ENCODE data around the gene CADM3.
A peak's percentile ranks its signal among the peaks of the same experiment; 100 is the strongest.

The CADM3 gene

GRCh38 chr1:159141584-159142390, 29.6 kb upstream of the CADM3 start:
- H3K36me3 ChIP-seq (ENCODE audit: control insufficient read depth, insufficient read depth, low read length): no peaks in the 10 kb centered on the region
- WGBS (ENCODE audit: extremely low coverage, insufficient coverage, low lambda C conversion rate): no CpG with 5 or more reads among the region's 18 CpGs
- H3K4ac ChIP-seq (ENCODE audit: low read depth, low read length): no peak overlapping the region
- H3K79me1 ChIP-seq (ENCODE audit: low read length): no peaks in the 10 kb centered on the region
- no peaks in the 10 kb centered on the region for H3K27me3 ChIP-seq (ENCODE audit: insufficient read depth, low read length, poor library complexity)
- no peak overlapping the region for H3K18ac ChIP-seq (ENCODE audit: low read length)
- H4K8ac ChIP-seq (ENCODE audit: low read depth, low read length): no peak overlapping the region
- no peak overlapping the region for H3K56ac ChIP-seq (ENCODE audit: low read length)
- no peak overlapping the region for H3K9ac ChIP-seq (ENCODE audit: low read length)
- H2BK120ac ChIP-seq (ENCODE audit: low read depth, low read length): no peak overlapping the region
- no peak overlapping the region for H3K23ac ChIP-seq (ENCODE audit: low read length)
- no peak overlapping the region for H4K5ac ChIP-seq (ENCODE audit: low read length)
- H2BK15ac ChIP-seq (replicated peaks; ENCODE audit: low read depth): no peak overlapping the region
- H2BK5ac ChIP-seq (ENCODE audit: low read length): no peak overlapping the region
- no peak overlapping the region for H3K27ac ChIP-seq (ENCODE audit: low read depth, low read length)
- H3K79me2 ChIP-seq (ENCODE audit: control insufficient read depth, insufficient read depth, low read length): no peaks in the 10 kb centered on the region
- no peaks in the 10 kb centered on the region for H3K4me1 ChIP-seq (ENCODE audit: control insufficient read depth, low read depth, low read length)
- H2AK5ac ChIP-seq (ENCODE audit: low read length): no peak overlapping the region
- H3K4me3 ChIP-seq (ENCODE audit: low read length): no peak overlapping the region
- no peak overlapping the region for H3K4me2 ChIP-seq (ENCODE audit: low read length)
- peak; percentile 31 for DNase-seq

- no peaks in the 10 kb centered on the region for H3K4me1 ChIP-seq (ENCODE audit: control insufficient read depth, low read depth, low read length)
- H4K8ac ChIP-seq (ENCODE audit: low read depth, low read length): no peak overlapping the region
- no peak overlapping the region for H3K56ac ChIP-seq (ENCODE audit: low read length)
- H3K9ac ChIP-seq (ENCODE audit: low read length): no peak overlapping the region
- H3K23ac ChIP-seq (ENCODE audit: low read length): no peak overlapping the region
- H3K36me3 ChIP-seq (ENCODE audit: control insufficient read depth, insufficient read depth, low read length): no peaks in the 10 kb centered on the region
- H2BK120ac ChIP-seq (ENCODE audit: low read depth, low read length): no peak overlapping the region
- no peak overlapping the region for H2AK5ac ChIP-seq (ENCODE audit: low read length)
- 100% methylated on average over 1 of the region's 2 CpGs for WGBS (ENCODE audit: extremely low coverage, insufficient coverage, low lambda C conversion rate)
- no peak overlapping the region for H3K4me2 ChIP-seq (ENCODE audit: low read length)
- no peaks in the 10 kb centered on the region for H3K27me3 ChIP-seq (ENCODE audit: insufficient read depth, low read length, poor library complexity)
- no peak overlapping the region for H4K5ac ChIP-seq (ENCODE audit: low read length)
- H2BK15ac ChIP-seq (replicated peaks; ENCODE audit: low read depth): no peak overlapping the region
- no peak overlapping the region for H3K4me3 ChIP-seq (ENCODE audit: low read length)
- H3K18ac ChIP-seq (ENCODE audit: low read length): no peak overlapping the region
- no peaks in the 10 kb centered on the region for H3K79me1 ChIP-seq (ENCODE audit: low read length)
- no peak overlapping the region for H2BK5ac ChIP-seq (ENCODE audit: low read length)
- H3K4ac ChIP-seq (ENCODE audit: low read depth, low read length): no peak overlapping the region
- no peaks in the 10 kb centered on the region for H3K79me2 ChIP-seq (ENCODE audit: control insufficient read depth, insufficient read depth, low read length)
- no peak overlapping the region for H3K27ac ChIP-seq (ENCODE audit: low read depth, low read length)
- DNase-seq: no peak
Observed at GRCh38 chr1:159142391-159142663, 29.1 kb upstream of the CADM3 start.

- Histone ChIP-seq H3K56ac (ENCODE audit: low read length) (no peak overlapping the region), H3K18ac (ENCODE audit: low read length) (no peak overlapping the region), H2BK15ac (replicated peaks; ENCODE audit: low read depth) (no peak overlapping the region), H3K4ac (ENCODE audit: low read depth, low read length) (no peak overlapping the region), H3K79me2 (ENCODE audit: control insufficient read depth, insufficient read depth, low read length) (no peaks in the 10 kb centered on the region), H3K23ac (ENCODE audit: low read length) (no peak overlapping the region), H3K4me1 (ENCODE audit: control insufficient read depth, low read depth, low read length) (no peaks in the 10 kb centered on the region), H3K79me1 (ENCODE audit: low read length) (no peaks in the 10 kb centered on the region), H3K4me3 (ENCODE audit: low read length) (no peak overlapping the region), H2BK120ac (ENCODE audit: low read depth, low read length) (no peak overlapping the region), H3K9ac (ENCODE audit: low read length) (no peak overlapping the region), H3K4me2 (ENCODE audit: low read length) (no peak overlapping the region), H3K27me3 (ENCODE audit: insufficient read depth, low read length, poor library complexity) (no peaks in the 10 kb centered on the region), H3K36me3 (ENCODE audit: control insufficient read depth, insufficient read depth, low read length) (no peaks in the 10 kb centered on the region), H4K5ac (ENCODE audit: low read length) (no peak overlapping the region), H3K27ac (ENCODE audit: low read depth, low read length) (no peak overlapping the region), H4K8ac (ENCODE audit: low read depth, low read length) (no peak overlapping the region), H2AK5ac (ENCODE audit: low read length) (no peak overlapping the region), H2BK5ac (ENCODE audit: low read length) (no peak overlapping the region)
- WGBS (ENCODE audit: extremely low coverage, insufficient coverage, low lambda C conversion rate): no CpG with 5 or more reads among the region's 5 CpGs
- DNase-seq: no peak
Observed at GRCh38 chr1:159142726-159143510, 28.5 kb upstream of the CADM3 start.

GRCh38 chr1:159144571-159144970, 26.8 kb upstream of the CADM3 start:
- H3K4me1 ChIP-seq (ENCODE audit: control insufficient read depth, low read depth, low read length): no peaks in the 10 kb centered on the region
- WGBS (ENCODE audit: extremely low coverage, insufficient coverage, low lambda C conversion rate): no CpG with 5 or more reads among the region's 3 CpGs
- no peaks in the 10 kb centered on the region for H3K36me3 ChIP-seq (ENCODE audit: control insufficient read depth, insufficient read depth, low read length)
- no peak overlapping the region for H3K4me3 ChIP-seq (ENCODE audit: low read length)
- no peak overlapping the region for H3K4ac ChIP-seq (ENCODE audit: low read depth, low read length)
- no peak overlapping the region for H3K23ac ChIP-seq (ENCODE audit: low read length)
- no peak overlapping the region for H2BK120ac ChIP-seq (ENCODE audit: low read depth, low read length)
- H3K18ac ChIP-seq (ENCODE audit: low read length): no peak overlapping the region
- no peaks in the 10 kb centered on the region for H3K79me1 ChIP-seq (ENCODE audit: low read length)
- H4K5ac ChIP-seq (ENCODE audit: low read length): no peak overlapping the region
- DNase-seq: no peak
- H3K79me2 ChIP-seq (ENCODE audit: control insufficient read depth, insufficient read depth, low read length): no peaks in the 10 kb centered on the region
- no peak overlapping the region for H2BK5ac ChIP-seq (ENCODE audit: low read length)
- H4K8ac ChIP-seq (ENCODE audit: low read depth, low read length): no peak overlapping the region
- H3K56ac ChIP-seq (ENCODE audit: low read length): no peak overlapping the region
- H2AK5ac ChIP-seq (ENCODE audit: low read length): no peak overlapping the region
- H3K27ac ChIP-seq (ENCODE audit: low read depth, low read length): no peak overlapping the region
- no peaks in the 10 kb centered on the region for H3K27me3 ChIP-seq (ENCODE audit: insufficient read depth, low read length, poor library complexity)
- H2BK15ac ChIP-seq (replicated peaks; ENCODE audit: low read depth): no peak overlapping the region
- no peak overlapping the region for H3K4me2 ChIP-seq (ENCODE audit: low read length)
- no peak overlapping the region for H3K9ac ChIP-seq (ENCODE audit: low read length)

GRCh38 chr1:159146980-159147379, 24.4 kb upstream of the CADM3 start:
- Histone ChIP-seq H3K4ac (ENCODE audit: low read depth, low read length) (no peak overlapping the region), H3K4me3 (ENCODE audit: low read length) (no peak overlapping the region), H2BK5ac (ENCODE audit: low read length) (no peak overlapping the region), H2BK15ac (replicated peaks; ENCODE audit: low read depth) (no peak overlapping the region), H3K9ac (ENCODE audit: low read length) (no peak overlapping the region), H3K27ac (ENCODE audit: low read depth, low read length) (no peak overlapping the region), H3K4me2 (ENCODE audit: low read length) (no peak overlapping the region), H3K18ac (ENCODE audit: low read length) (no peak overlapping the region), H3K4me1 (ENCODE audit: control insufficient read depth, low read depth, low read length) (no peaks in the 10 kb centered on the region), H3K36me3 (ENCODE audit: control insufficient read depth, insufficient read depth, low read length) (no peaks in the 10 kb centered on the region), H4K5ac (ENCODE audit: low read length) (no peak overlapping the region), H3K27me3 (ENCODE audit: insufficient read depth, low read length, poor library complexity) (no peaks in the 10 kb centered on the region), H4K8ac (ENCODE audit: low read depth, low read length) (no peak overlapping the region), H2BK120ac (ENCODE audit: low read depth, low read length) (no peak overlapping the region), H2AK5ac (ENCODE audit: low read length) (no peak overlapping the region), H3K79me2 (ENCODE audit: control insufficient read depth, insufficient read depth, low read length) (no peaks in the 10 kb centered on the region), H3K56ac (ENCODE audit: low read length) (no peak overlapping the region), H3K79me1 (ENCODE audit: low read length) (no peaks in the 10 kb centered on the region), H3K23ac (ENCODE audit: low read length) (no peak overlapping the region)
- no peak for DNase-seq
- WGBS (ENCODE audit: extremely low coverage, insufficient coverage, low lambda C conversion rate): no CpG with 5 or more reads among the region's 3 CpGs
